Measurements from ENCODE around the gene ARHGAP12.
A peak's percentile ranks its signal among the peaks of the same experiment; 100 is the strongest.

The ARHGAP12 gene

DNA sequence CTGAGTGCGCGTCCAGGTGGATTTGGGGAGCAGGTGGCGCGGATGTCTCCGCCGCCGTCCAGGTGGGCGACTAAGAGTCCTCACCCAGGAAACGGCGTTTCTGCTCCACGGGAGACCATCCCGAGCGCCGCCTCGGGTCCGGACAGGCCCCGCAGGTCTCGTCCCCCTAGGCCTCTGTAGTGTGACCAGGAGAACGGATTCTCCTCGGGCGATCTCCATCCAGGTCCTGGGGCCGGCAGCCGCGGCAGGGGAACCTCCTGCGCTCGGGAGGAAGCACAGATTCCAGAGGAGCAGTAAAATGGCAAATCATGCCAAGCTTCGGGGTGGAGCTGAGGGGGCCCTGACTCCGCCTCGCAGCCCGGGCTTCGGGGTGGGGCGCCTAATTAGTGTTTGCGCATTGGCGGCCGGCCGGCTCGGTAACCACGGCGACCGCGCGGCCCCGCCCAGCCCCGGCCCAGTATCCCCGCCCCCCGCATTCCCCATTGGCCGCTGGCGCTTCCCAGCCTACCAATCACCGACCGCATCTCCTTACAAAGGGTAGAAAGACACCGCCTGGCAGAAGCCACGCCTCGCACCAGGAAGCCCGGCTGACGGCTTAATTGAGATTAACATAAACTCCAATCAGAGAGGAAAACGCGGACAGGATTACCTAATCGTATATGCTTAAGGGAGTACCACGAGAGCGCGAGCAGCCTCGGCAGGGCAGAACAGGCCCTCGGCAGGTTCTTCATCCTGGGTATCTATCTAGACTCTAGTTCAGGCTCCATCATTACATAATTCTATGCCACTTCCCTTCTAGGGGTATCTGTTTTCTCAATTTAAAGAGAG, 168.6 kb downstream of the ARHGAP12 start:
- Histone ChIP-seq H4K20me1 (ENCODE audit: insufficient read depth) (no peaks in the 10 kb centered on the region), H2AFZ (ENCODE audit: low read depth) (peak overlapping the region; percentile 95), H3K27me3 (ENCODE audit: insufficient read depth, low read depth) (no peaks in the 10 kb centered on the region), H3K9ac (peak overlapping the region; percentile 98), H3K36me3 (ENCODE audit: insufficient read depth) (no peaks in the 10 kb centered on the region), H3K4me1 (ENCODE audit: low read depth, poor library complexity, severe bottlenecking) (peaks cover 36% of the 10 kb centered on the region), H3K4me3 (IDR thresholded peaks at IDR 0.05; ENCODE audit: insufficient read depth, low read depth, low read length) (no peak overlapping the region), H3K79me2 (ENCODE audit: insufficient read depth, low read depth) (no peaks in the 10 kb centered on the region), H3K4me2 (peak overlapping the region; percentile 81), H3K27ac (peak overlapping the region; percentile 83)
- TF ChIP-seq, protein P1, sequence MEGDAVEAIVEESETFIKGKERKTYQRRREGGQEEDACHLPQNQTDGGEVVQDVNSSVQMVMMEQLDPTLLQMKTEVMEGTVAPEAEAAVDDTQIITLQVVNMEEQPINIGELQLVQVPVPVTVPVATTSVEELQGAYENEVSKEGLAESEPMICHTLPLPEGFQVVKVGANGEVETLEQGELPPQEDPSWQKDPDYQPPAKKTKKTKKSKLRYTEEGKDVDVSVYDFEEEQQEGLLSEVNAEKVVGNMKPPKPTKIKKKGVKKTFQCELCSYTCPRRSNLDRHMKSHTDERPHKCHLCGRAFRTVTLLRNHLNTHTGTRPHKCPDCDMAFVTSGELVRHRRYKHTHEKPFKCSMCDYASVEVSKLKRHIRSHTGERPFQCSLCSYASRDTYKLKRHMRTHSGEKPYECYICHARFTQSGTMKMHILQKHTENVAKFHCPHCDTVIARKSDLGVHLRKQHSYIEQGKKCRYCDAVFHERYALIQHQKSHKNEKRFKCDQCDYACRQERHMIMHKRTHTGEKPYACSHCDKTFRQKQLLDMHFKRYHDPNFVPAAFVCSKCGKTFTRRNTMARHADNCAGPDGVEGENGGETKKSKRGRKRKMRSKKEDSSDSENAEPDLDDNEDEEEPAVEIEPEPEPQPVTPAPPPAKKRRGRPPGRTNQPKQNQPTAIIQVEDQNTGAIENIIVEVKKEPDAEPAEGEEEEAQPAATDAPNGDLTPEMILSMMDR (conservative IDR thresholded peaks at IDR 0.05; ENCODE audit: low read depth, low read length): no peak

DNA sequence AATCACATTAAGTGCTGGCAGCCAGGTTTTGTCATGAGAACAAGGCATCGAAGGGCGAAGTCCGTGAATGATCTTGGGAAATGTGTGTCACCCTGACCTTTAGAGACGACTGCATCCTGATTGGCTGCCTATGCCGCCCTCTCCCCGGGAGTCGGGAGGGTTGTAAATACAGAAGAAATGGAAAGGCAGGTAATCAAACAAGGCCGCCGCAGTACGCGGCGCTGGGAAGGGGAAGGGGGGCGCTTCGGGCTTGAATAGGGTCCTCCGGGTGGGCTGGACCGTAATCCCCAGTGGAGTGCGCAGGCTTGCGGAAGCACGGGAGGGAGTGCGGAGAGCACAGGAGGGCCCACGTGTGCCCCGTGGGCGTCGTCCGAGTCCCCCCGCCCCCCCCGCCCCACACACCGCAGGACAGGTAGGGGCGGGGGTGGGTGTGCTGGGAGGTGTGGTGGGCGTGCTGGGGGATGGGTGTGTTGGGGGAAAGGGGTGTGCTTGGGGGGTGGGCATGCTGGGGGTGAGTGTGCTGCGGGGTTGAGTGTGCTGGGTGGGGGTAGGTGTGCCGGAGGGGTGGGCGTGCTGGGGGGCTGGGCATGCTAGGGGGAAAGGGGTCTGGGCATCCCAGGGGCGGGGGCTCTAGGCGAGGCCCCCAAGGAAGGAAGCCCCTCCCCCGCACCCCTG, 169.4 kb downstream of the ARHGAP12 start:
- peak overlapping the region; percentile 83 for H3K27ac ChIP-seq
- peak overlapping the region; percentile 98 for H3K9ac ChIP-seq
- H4K20me1 ChIP-seq (ENCODE audit: insufficient read depth): no peaks in the 10 kb centered on the region
- TF ChIP-seq, protein P1 (conservative IDR thresholded peaks at IDR 0.05; ENCODE audit: low read depth, low read length): no peak
- H3K27me3 ChIP-seq (ENCODE audit: insufficient read depth, low read depth): no peaks in the 10 kb centered on the region
- no peaks in the 10 kb centered on the region for H3K79me2 ChIP-seq (ENCODE audit: insufficient read depth, low read depth)
- peak overlapping the region; percentile 95 for H2AFZ ChIP-seq (ENCODE audit: low read depth)
- H3K4me1 ChIP-seq (ENCODE audit: low read depth, poor library complexity, severe bottlenecking): peaks cover 36% of the 10 kb centered on the region
- no peak overlapping the region for H3K4me3 ChIP-seq (IDR thresholded peaks at IDR 0.05; ENCODE audit: insufficient read depth, low read depth, low read length)
- H3K36me3 ChIP-seq (ENCODE audit: insufficient read depth): no peaks in the 10 kb centered on the region
- H3K4me2 ChIP-seq: peak overlapping the region; percentile 56; the same call in 1 of the 2 replicates

DNA sequence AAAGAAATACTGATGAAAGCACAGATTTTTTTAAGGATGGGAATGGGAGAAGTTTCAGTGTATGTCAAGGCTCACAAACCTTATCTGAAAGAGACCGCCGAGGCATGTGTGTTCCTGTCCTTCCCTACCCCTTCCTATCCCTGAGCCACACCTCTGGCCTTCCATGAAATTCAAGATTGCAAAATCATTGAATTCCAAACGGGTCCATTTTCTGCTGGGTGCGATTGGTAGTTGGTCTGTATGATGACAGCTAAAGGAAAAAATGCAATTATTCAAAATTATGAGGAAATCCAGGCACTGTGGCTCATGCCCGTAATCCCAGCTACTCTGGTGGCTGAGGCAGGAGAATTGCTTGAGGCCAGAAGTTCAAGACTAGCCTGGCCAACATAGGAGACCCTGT, 170.1 kb downstream of the ARHGAP12 start:
- TF ChIP-seq, protein P1 (conservative IDR thresholded peaks at IDR 0.05; ENCODE audit: low read depth, low read length): no peak
- H3K36me3 ChIP-seq (ENCODE audit: insufficient read depth): no peaks in the 10 kb centered on the region
- no peak overlapping the region for H3K4me2 ChIP-seq
- no peak overlapping the region for H3K9ac ChIP-seq
- H3K4me1 ChIP-seq (ENCODE audit: low read depth, poor library complexity, severe bottlenecking): peaks cover 34% of the 10 kb centered on the region
- no peaks in the 10 kb centered on the region for H3K27me3 ChIP-seq (ENCODE audit: insufficient read depth, low read depth)
- no peak overlapping the region for H3K27ac ChIP-seq
- no peak overlapping the region for H3K4me3 ChIP-seq (IDR thresholded peaks at IDR 0.05; ENCODE audit: insufficient read depth, low read depth, low read length)
- H4K20me1 ChIP-seq (ENCODE audit: insufficient read depth): no peaks in the 10 kb centered on the region
- no peaks in the 10 kb centered on the region for H3K79me2 ChIP-seq (ENCODE audit: insufficient read depth, low read depth)
- no peak overlapping the region for H2AFZ ChIP-seq (ENCODE audit: low read depth)

DNA sequence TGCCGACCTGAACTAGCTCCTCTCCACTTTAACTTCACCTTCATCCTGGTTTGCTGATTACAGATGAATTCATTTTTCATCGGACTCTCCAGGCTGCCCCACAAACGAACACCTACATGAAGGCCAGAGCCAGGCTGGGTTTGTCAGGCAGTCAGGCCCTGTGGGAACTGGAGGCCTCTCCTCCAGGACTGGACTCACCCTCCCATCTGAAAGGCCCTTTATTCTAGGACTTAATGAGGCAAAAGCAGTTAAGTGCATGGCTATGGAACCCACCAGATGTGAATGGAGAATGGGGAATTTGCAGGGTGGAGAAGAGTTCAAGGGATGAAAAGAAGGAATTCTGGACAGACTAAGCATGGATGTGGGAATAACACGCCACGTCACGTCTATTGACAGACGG, 170.8 kb downstream of the ARHGAP12 start:
- Histone ChIP-seq H3K4me2 (no peak overlapping the region), H3K4me3 (IDR thresholded peaks at IDR 0.05; ENCODE audit: insufficient read depth, low read depth, low read length) (no peak overlapping the region), H3K4me1 (ENCODE audit: low read depth, poor library complexity, severe bottlenecking) (peaks cover 27% of the 10 kb centered on the region), H3K79me2 (ENCODE audit: insufficient read depth, low read depth) (no peaks in the 10 kb centered on the region), H3K27me3 (ENCODE audit: insufficient read depth, low read depth) (no peaks in the 10 kb centered on the region), H3K36me3 (ENCODE audit: insufficient read depth) (no peaks in the 10 kb centered on the region), H4K20me1 (ENCODE audit: insufficient read depth) (no peaks in the 10 kb centered on the region), H3K27ac (no peak overlapping the region), H3K9ac (no peak overlapping the region), H2AFZ (ENCODE audit: low read depth) (no peak overlapping the region)
- TF ChIP-seq, protein P1 (conservative IDR thresholded peaks at IDR 0.05; ENCODE audit: low read depth, low read length): no peak

Measured in KMS-11 (cell line).